NCI-H2227 (cell line): ENCODE data around the gene KCNMB3.
"Not testable (repeated sequence)": the region's sequence is repeated elsewhere in the genome, so short reads cannot be mapped to it uniquely, and the experiment has no call there.

Experiments
- DNase-seq: peaks from one replicate; lab custom pipeline; 2025; ENCODE audit not compliant: unreplicated experiment; lab: John Stamatoyannopoulos, UW

The KCNMB3 gene

DNA sequence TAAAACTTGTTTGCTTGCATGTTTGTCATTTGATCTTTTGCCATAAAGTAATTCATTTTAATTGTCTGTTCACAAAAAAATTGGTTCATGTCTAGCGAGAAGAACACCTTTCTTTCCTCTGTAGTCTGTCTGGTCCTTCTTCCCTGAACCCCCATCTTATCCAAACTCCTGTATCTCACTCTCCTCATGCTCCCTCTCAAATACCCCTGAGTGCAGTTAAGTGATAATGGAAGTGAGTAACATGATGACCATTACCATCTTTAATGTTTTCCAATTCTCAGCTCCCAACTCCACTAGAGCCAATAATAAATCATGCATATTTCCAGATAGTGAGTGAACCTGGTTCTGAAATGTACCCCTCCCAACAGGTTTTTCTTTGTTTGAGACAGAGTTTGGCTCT, 14.2 kb upstream of the KCNMB3 start:
- no peak for DNase-seq

DNA sequence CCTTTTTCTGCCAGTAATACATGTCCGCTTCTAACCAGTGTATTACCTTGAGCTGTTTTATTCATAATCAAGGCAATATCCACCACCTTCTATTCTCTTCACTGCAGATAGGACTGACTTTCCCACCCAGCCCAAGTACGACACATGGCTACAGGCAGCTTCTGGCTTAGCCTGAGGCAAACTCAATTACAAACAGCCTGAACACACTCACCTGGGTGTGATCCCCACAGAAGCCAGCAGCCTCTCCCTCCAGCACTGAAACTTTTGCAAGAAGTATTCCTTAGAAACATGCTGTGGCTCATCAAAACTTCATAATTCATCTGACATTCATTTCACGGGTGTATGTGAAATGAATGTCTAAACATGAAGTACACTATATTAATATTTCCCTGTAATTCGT, 13.5 kb upstream of the KCNMB3 start:
- no peak for DNase-seq

GRCh38 chr3:179263134-179263533, 12.2 kb upstream of the KCNMB3 start:
- no peak for DNase-seq

DNA sequence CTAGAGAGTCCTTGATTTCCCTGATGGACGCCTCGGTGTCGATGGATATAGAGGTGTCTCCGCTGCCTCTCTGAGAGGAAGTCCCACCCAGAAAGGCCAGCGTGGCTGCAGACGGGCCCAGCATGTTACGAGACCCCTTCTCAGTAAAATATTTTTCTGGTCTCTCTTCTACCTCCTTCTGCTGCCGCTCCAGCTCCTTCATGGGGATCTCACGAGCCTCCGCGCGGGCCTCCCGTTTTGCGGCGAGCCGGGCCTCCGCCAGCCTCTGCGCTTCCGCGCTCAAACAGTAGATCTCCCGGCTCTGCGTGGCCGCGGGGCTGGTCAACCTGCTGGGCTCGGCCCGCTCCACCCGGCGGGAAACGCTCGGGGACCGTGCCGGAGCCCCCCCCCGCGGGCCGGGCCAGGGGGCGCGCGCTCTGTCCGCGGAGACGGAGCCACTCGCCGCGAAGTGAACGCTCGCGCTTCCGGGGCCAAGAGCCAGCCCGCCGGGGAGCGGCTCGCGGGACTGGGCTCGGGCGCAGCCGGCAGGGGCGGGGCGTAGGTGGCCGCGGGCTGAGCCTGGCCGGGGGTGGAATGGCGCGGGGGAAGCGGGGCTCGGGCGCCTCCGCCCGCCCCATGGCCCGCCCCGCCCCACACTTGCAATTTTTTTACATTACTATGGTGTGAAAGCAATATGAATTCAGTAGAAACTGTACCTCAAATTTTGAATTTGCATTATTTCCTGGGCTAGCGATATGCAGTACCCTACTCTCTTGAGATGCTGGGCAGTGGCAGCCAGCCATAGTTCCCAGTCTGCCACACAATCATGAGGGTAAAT, 10.2 kb upstream of the KCNMB3 start:
- peak; percentile 77 for DNase-seq

- not testable (repeated sequence) for DNase-seq
These were observed 9.2 kb upstream of the KCNMB3 start for GRCh38 chr3:179259959-179260756.

GRCh38 chr3:179258820-179259219, 7.9 kb upstream of the KCNMB3 start:
- DNase-seq, result no peak

GRCh38 chr3:179257742-179258141, 6.8 kb upstream of the KCNMB3 start:
- DNase-seq, result not testable (repeated sequence)

DNA sequence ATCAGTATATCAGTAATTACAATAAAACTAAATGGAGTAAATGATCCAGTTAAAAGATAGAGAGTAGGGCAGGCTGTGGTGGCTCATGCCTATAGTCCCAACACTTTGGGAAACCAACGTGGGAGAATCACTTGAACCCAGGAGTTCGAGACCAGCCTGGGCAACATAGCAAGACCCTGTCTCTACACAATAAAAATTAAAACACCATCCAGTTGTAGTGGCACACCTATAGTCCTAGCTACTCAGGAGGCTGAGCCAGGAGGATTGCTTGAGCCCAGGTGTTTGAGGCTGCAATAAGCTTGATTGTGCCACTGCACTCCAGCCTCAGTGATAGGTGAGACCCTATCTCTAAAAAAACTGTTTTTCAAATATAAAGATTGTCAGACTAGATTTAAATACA, 5.9 kb upstream of the KCNMB3 start:
- DNase-seq, result no peak

- no peak for DNase-seq
These were observed 3.5 kb downstream of the KCNMB3 start for GRCh38 chr3:179247289-179248015.

GRCh38 chr3:179244878-179245277, 6.0 kb downstream of the KCNMB3 start:
- no peak for DNase-seq

DNA sequence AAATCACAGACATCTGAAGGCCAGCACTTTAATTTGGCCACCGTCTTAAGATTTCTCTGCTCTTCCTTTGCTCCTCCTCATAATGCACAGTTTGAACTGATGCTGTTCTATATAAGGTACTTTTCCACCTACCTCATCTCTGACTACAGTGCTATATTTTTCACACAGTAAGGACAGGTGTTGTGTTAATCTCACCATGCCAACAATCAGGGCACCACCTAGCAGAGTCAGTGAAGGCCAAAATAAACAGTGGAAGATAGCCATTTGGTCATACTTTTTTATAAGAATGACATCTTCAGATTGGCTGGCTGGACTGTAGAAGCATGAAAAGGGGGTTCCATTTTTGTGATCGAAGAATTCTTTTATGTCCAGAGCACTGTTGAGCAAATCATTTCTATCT, 8.1 kb downstream of the KCNMB3 start:
- not testable (repeated sequence) for DNase-seq

DNA sequence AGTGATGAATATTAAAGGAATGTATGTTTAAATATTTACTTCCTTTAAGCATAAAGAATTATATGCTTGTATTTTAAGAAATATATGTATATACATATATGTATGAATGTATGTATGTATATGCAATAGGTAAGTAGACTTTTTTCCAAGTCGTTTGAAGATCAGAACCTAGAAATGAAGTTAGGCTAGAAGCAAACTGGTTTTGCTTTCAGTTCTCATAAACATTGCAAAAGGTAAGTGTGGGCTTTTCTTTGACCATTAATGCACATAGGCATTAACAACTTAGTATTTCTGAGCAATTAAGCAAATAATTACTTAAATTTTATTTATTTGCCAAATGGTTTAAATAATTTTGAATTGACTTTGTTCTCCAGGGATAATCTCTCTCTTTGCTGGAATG, 10.6 kb downstream of the KCNMB3 start:
- not testable (repeated sequence) for DNase-seq

GRCh38 chr3:179236669-179237301, 14.1 kb downstream of the KCNMB3 start:
- DNase-seq, result no peak

DNA sequence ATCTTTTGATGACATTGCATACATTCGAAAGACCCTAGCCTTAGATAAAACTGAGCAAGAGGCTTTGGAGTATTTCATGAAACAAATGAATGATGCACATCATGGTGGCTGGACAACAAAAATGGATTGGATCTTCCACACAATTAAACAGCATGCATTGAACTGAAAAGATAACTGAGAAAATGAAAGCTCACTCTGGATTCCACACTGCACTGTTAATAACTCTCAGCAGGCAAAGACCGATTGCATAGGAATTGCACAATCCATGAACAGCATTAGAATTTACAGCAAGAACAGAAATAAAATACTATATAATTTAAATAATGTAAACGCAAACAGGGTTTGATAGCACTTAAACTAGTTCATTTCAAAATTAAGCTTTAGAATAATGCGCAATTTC, 16.7 kb downstream of the KCNMB3 start:
- DNase-seq, result no peak

- no peak for DNase-seq
These were observed 17.9 kb downstream of the KCNMB3 start for GRCh38 chr3:179233043-179233442.

DNA sequence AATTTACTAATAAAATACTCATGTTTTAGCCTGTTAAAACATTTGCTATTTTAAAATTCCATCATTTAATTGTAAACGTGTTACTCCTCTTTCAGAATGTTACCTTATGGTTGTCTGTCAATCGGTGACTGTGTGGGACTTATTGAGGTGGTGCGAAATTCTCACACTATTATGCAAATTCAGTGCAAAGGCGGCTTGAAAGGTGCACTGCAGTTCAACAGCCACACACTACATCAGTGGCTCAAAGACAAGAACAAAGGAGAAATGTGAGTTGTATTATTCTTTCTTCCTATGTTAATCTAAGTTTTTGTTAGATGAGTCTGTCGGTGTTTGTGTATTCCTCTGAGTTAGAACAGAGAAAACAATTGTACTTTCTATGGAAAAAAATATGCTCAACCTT, 21.7 kb downstream of the KCNMB3 start:
- DNase-seq, result no peak

DNA sequence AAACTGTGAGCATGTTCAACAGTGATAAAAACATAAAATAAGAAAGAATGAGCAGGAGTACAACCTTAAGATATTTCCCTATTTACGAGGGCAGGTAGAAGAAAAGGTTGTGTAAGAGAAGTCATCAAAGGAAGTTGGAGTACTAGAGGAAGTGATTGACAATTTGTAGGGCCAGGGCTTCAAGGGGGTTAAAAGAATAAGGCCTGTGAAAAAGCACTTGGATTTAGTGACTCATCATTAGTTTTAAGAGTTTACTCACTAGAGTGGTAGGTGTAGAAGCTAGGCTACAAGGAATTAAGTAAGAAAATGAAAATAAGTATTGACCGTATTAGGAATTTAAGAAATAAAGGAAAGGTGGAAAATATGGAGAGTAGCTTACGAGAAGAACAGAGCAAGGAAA, 23.6 kb downstream of the KCNMB3 start:
- no peak for DNase-seq

DNA sequence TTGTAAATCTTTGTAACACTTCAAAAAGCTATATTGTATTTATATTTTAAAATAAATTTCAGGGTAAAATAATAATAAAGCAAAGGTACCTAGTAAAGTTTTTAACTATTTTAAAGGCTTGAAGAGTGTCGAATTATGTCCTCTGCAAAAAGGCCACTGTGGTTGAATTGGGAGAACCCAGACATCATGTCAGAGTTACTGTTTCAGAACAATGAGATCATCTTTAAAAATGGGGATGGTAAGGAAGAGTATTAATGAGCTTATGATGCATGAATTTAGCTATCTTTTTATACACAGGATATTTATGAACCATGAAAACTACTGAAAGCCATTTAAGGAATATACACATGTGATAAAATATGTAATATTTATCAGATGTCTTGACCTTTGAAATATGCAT, 26.3 kb downstream of the KCNMB3 start:
- DNase-seq, result no peak

GRCh38 chr3:179223548-179223947, 27.4 kb downstream of the KCNMB3 start:
- DNase-seq, result no peak

DNA sequence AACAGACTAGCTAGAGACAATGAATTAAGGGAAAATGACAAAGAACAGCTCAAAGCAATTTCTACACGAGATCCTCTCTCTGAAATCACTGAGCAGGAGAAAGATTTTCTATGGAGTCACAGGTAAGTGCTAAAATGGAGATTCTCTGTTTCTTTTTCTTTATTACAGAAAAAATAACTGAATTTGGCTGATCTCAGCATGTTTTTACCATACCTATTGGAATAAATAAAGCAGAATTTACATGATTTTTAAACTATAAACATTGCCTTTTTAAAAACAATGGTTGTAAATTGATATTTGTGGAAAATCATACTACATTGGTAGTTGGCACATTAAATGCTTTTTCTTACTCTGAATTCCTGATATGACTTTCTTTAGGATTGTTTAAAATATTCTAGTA, 32.7 kb downstream of the KCNMB3 start:
- not testable (repeated sequence) for DNase-seq

- not testable (repeated sequence) for DNase-seq
These were observed 35.4 kb downstream of the KCNMB3 start for GRCh38 chr3:179215550-179215949.
